Measurements from ENCODE around the gene SRL.

- TF ChIP-seq, protein P1, sequence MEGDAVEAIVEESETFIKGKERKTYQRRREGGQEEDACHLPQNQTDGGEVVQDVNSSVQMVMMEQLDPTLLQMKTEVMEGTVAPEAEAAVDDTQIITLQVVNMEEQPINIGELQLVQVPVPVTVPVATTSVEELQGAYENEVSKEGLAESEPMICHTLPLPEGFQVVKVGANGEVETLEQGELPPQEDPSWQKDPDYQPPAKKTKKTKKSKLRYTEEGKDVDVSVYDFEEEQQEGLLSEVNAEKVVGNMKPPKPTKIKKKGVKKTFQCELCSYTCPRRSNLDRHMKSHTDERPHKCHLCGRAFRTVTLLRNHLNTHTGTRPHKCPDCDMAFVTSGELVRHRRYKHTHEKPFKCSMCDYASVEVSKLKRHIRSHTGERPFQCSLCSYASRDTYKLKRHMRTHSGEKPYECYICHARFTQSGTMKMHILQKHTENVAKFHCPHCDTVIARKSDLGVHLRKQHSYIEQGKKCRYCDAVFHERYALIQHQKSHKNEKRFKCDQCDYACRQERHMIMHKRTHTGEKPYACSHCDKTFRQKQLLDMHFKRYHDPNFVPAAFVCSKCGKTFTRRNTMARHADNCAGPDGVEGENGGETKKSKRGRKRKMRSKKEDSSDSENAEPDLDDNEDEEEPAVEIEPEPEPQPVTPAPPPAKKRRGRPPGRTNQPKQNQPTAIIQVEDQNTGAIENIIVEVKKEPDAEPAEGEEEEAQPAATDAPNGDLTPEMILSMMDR (IDR thresholded peaks at IDR 0.05; ENCODE audit: low read depth, low read length, poor library complexity, severe bottlenecking): no peak
- no peak for TF ChIP-seq EZH2phosphoT487 (IDR thresholded peaks at IDR 0.05; ENCODE audit: borderline replicate concordance, low read length)
Measured at GRCh38 chr16:4140652-4141051, 101.2 kb downstream of the SRL start.

Measured in DOHH2 (cell line).